HG03565 (cell line): ENCODE data around the gene GPT2.
"Not testable (repeated sequence)": the region's sequence is repeated elsewhere in the genome, so short reads cannot be mapped to it uniquely, and the experiment has no call there.

Source experiments
- ATAC-seq: cut with Tn5 transposase; IDR thresholded peaks from one replicate; pipeline ENCODE4 v1.9.1; 2021; ENCODE audit warnings: mild to moderate bottlenecking, moderate library complexity; ENCODE audit not compliant: unreplicated experiment

The GPT2 gene

DNA sequence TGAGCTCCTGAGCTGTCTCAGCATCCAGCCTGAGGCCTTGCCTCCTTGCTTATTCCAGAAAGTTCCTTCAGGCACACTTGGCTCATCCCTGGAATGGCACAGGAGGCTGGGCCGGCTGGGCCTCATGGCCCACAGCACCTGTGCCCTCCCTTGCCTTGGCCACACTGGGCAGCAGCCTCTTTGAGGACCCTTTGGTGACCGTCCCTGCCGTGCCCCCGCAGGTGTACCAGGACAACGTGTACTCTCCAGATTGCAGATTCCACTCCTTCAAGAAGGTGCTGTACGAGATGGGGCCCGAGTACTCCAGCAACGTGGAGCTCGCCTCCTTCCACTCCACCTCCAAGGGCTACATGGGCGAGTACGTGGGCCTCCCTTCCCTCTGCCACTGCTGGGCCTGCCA, 34.2 kb downstream of the GPT2 start:
- ATAC-seq: no peak

DNA sequence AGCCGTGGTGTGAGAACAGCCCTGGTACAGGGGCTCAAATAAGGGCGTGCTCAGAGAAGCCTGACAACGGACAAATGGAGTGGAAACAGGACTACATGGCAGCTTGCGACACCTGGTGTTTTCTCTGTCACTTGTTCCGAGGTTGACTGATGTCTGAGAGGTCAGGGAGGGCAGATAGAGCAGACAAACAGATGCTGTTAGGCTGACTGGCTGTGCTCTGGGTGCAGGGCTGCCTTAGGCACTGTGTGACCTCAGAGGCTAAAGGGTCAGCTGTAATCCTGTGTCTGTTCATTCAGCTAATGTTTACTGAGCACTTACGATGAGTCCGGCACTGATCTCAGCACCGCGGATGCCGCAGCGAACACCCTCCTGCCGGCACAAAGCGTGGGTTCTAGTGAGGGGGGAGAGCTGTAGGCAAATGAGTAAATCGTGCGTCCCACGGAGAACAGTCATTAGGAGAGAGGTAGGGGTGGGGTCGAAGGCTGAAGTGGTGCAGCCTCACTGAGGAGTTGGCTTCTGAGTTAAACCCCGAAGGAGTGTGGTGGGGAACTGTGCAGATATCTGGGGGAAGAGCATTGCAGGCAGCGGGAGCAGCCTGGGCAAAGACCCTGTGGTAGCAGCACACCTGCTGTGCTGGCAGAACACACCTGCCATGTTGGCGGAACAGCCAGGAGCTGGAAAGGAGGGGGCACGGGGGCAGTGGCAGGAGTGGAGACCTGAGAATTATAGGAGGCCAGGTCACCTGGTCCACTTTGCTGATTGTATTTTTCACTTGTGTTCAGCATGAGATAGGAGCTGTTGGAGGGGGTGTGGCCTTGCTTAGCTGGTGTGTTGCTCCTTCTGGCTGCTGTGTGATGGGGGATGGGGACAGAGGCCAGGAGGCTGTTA, 35.0 kb downstream of the GPT2 start:
- peak; percentile 86 for ATAC-seq

DNA sequence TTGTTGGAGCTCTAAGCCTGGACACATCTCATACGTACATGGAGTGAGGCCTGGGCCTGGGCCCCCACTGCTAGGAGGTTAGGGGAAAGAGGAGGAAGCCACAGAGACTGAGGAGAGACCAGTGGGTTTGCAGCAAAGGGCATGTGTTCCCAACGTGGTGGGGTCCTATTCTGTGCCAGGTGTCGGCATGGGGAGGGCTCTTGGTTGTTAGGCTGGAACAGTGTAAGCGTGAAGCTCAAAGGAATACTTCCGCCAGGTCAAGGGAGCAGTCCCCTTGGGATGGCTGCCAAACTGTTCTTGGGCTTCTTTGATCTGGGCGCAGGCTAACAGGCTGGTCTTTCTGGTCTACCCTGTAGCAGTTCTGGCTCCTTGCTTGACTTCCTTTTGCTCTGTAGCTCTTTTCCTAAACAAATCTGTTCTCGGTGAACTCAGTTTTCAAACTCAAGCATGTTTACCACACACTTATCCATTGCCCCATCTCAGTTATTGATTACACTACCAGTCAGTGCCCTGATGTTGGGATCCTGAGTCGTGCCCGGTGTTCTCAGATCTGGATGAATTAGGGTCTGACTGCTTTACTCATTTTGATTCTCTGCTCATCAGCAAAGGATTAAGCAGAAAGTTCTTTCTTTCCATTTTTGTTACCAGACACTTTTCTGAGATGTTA, 36.4 kb downstream of the GPT2 start:
- ATAC-seq: no peak

DNA sequence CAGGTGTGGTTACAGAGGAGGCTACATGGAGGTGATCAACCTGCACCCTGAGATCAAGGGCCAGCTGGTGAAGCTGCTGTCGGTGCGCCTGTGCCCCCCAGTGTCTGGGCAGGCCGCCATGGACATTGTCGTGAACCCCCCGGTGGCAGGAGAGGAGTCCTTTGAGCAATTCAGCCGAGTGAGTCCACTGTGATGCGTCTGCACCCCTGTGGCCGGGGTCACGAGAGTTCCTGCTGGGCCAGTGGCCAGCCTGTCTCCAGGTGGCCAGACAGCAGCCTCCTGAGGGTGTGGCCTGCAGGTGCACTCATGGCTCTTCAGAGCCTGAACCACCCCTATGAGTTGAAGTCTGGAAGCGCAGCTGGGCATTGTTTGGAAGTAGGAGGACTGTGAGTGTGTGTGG, 38.1 kb downstream of the GPT2 start:
- no peak for ATAC-seq

- no peak for ATAC-seq
Observed at GRCh38 chr16:46923513-46924295, 39.5 kb downstream of the GPT2 start.

DNA sequence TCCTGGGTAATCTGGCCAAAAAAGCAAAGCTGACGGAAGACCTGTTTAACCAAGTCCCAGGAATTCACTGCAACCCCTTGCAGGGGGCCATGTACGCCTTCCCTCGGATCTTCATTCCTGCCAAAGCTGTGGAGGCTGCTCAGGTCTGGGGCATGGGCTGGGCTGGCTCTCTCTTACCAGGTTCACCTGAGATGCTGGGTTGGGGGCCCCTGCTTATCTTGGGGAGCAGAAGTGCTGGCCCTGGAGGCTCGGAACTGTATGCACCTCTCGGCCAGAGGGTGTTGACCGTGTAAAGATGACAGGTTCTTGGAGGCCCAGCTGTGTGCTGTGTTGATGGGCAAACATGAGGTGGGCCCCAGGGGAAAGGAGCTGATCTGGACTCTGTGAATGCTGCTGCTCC, 40.2 kb downstream of the GPT2 start:
- no peak for ATAC-seq

DNA sequence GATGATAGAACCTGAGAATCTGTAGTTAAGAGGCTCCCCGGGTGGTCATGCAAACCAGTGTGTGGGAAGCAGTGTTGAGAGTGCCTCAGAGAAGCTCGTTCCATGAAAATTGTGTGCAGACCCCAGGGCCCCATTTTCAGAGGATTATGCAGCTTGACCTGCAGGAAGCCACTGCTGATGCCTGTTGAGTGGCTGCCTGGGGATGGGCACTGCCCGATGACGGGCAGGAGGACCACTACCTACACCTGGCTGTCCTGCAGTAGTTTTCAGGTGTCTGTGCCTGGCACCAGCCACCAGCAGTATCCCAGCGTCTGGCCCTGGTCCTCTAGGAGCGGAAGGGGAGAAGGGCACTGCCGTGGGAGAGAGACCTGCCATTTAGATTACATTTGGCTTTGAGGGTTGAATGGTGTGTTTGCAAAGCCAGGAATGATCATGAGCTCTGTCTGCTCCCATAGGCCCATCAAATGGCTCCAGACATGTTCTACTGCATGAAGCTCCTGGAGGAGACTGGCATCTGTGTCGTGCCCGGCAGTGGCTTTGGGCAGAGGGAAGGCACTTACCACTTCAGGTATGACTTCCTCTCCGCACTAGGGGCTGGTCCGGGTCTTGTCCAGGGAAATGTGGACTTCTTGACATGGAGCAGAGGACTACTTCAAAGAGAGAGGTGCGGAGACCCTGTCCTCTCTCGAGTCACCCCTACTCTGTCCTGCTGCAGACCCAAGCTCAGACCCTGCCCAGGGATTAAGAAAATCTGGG, 42.5 kb downstream of the GPT2 start:
- ATAC-seq: no peak

GRCh38 chr16:46927273-46927672, 43.1 kb downstream of the GPT2 start:
- no peak for ATAC-seq

- no peak for ATAC-seq
Observed at GRCh38 chr16:46928811-46929210, 44.6 kb downstream of the GPT2 start.

DNA sequence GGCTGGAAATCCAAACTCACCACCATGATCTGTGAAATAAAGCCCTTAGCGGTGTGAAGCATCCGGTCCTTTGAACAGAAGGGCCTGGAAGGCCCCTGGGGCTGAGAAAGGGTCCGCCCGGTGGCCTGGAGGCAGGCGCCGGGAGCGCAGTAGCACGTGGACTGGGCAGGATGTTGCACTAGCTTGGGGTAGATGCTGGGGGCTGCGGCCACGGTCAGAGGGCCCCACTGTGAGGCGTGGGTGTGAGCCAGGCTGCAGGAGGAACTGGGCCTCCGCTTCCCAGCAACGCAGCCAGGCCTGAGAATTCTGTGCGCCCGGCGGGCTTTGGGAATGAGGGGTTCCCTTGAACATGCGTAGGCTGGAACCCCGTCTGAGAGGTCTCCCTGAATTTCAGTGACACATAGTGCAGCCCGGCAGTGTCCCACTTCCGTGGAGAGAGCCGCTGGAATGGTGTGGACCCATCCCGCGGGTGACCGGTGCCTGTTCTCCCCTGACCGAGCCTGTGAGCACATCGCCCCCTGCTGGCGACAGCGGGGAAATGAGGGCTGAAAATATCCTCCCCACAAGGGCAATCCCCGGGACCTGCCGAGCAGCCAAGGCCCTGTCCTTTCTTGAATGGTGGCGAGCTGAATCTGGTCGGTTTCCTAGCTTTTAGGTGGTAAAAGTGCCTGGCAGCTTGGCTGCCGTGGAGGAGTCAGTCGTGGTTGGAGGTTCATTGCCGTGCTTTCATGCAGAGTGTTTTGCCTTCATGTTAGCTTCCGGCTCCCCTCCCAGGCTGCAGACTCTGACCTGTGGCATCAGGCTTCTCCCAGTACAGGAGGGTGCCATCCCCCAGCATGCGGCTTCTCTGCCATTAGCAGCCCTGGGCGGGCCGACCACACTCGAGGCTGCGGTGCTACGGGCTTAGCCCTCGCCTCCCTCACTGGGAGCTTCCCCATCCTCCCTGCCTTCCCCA, 45.5 kb downstream of the GPT2 start:
- ATAC-seq: peak; percentile 60

GRCh38 chr16:46930861-46931260, 46.7 kb downstream of the GPT2 start:
- no peak for ATAC-seq

GRCh38 chr16:46932802-46933201, 48.6 kb downstream of the GPT2 start:
- no peak for ATAC-seq

- no peak for ATAC-seq
Observed at GRCh38 chr16:46937536-46937935, 53.4 kb downstream of the GPT2 start.

- ATAC-seq: not testable (repeated sequence)
Observed at GRCh38 chr16:46944713-46945112, 60.6 kb downstream of the GPT2 start.

DNA sequence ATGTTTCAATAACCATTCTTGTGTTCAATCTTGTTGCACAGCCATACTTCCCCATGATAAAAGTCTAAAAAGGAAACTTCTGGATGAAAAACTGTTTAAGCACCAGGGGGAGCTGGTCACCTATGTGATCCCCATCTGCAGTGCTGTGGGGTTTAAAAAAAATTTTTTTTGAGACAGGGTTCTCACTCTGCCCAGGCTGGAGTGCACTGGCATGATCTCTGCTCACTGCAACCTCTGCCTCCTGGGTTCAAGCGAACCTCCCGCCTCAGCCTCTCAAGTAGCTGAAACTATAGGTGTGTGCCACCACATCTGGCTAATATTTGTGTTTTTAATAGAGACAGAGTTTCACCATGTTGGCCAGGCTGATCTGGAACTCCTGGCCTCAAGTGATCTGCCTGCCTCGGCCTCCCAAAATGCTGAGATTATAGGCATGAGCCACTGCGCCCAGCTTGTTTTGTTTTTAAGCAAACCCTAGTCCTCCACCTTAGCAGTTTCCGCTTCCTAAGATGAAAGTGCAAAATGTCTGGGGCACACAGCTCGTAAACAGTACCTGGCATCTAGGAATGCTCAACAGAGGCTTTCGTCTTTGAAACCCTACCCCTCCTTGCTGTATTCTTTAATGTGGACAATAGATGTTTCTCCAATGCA, 63.9 kb downstream of the GPT2 start:
- ATAC-seq: peak; percentile 72

DNA sequence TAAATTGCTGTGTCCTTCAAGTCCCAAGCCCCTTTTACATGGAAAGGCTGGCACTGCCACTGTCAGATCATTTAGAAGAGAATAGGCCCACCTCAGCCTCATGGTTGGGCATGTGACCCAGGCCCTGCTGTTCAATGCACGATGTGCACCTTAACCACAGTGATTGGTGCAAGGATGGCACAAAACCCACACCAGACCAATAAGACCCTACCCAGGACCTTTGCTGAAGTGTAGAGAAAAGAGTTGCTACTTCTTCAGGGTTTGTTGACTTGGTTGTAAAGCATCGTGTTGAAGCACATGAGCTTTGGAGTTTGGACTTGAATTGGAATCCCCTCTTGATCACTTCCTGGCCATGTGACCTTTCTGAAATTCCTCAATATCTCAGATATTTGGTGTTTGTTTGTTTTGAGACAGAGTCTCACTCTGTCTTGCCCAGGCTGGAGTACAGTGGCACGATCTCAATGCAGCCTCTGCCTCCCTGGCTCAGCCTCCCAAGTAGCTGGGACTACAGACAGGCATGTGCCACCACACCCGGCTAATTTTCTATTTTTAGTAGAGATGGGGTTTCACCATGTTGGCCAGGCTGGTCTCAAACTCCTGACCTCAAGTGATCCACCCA, 64.5 kb downstream of the GPT2 start:
- no peak for ATAC-seq

- peak; percentile 36 for ATAC-seq
Observed at GRCh38 chr16:46949241-46949892, 65.2 kb downstream of the GPT2 start.

DNA sequence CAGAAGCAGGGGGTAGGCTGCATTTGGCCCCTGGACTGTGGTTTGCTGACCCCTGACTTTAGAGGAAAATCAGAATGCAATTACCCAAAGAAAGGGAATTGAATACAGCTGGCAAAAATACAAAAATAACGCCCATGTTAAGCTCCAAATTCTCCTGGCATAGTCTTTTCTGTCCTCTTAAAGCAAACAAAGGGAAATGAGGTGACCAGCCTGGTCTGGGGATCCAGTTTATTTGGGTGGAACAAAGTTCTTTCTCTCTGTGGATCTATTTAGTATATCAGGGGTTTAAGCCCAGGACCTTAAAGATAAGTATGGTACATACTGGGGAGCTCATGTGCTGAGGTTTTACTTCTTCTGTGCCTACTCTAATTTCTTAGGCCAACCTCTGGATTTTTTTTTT, 65.8 kb downstream of the GPT2 start:
- no peak for ATAC-seq
